HG03139 (cell line): ENCODE results near the gene ADARB1.

Experiments
- ATAC-seq: cut with Tn5 transposase; IDR thresholded peaks from one replicate; pipeline ENCODE4 v1.9.1; 2021; ENCODE audit not compliant: unreplicated experiment

The ADARB1 gene

GRCh38 chr21:45073301-45074047, 906 bp upstream of the ADARB1 start:
- ATAC-seq = no peak

GRCh38 chr21:45074818-45075595, 627 bp downstream of the ADARB1 start:
- no peak for ATAC-seq

DNA sequence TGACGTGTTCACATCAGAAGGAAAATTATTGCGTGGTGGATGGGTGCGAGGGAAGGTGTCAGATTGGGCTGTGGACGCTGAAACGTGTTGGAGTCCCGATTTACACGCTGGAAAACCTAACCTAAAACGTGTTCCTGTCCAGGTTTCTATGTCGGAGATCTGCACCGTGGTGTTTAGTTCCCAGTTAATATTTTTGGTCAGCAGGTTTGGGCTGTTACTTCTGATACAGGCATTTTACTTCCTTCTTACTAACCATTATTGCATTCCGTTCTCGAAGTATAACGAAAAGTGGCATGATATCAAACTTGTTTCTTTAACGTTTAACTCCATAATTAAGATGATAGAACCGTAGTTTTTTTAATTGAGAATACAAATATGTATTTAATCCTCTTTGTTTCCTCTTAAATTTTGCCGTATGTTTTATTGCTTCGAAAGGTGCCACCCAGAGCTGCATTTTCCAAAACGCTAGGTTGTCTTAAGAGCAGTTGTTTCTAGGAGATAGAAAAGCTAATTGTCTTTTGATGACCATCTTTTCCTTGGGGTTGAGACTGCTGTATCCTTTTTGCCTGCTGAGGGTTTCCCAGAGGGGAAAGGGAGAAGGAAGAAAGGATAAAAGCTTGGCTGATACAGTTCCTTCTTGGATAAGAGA, 1.3 kb downstream of the ADARB1 start:
- ATAC-seq = no peak

DNA sequence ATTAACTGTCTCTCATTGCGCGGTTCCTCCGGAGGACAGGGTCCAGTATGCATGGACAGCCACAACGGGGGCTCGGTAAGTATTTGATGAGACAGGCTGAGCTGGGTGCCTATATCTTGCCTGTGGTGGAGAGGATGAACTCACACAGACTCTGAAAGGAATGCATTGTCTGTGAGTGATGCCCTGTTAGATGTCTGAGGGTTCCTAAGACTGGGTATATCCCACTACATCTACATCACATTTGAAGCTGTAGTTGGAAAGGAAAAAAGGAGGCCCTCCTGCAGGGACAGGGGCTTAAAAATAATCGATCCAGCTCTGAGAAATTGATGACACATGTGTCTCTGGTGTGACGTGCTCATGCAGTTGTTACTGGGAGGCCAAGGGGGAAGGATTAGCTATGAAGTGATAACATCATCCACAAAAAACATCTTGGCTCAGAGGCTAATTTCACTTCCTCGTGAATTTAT, 1.9 kb downstream of the ADARB1 start:
- ATAC-seq = no peak

DNA sequence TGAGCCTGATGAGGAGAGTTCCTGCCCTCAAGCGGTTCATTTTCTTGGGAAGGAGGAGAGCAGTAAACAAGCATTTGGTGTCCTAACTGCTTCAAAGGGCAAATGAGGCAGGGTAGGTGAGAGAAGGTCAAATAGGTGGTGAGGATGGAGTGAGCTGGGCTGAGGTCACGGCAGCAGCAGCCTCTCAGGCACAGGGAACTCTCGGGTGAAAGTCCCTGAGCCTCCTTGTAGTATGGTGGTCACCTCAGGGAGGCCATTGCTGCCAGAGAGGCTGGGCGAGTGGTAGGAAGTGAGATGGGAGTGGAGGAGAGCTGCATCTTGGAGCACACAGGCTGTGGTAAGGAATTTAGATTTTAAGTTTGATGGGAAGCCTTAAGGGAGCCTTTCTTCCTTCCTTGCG, 4.0 kb downstream of the ADARB1 start:
- no peak for ATAC-seq

- no peak for ATAC-seq
Observed at GRCh38 chr21:45078877-45079281, 4.5 kb downstream of the ADARB1 start.

DNA sequence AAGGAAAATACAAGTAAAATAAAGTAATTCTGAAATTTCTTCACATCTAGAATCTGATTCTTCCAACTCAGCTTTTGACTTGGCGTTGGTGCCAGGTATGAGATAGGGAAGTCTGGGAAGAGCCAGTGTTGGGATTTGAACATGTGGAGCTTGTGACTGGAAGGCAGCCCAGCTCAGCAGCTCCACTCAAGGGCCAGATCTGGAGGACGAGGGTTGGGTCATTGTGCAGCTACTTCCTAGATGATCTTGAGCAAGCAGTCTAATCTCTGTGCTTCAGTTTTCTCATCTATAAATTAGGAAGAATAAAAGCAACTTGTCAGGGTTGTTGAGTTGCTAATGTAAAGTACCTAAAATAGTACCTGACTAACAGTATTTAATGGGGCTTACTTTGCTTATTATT, 5.0 kb downstream of the ADARB1 start:
- ATAC-seq = no peak

DNA sequence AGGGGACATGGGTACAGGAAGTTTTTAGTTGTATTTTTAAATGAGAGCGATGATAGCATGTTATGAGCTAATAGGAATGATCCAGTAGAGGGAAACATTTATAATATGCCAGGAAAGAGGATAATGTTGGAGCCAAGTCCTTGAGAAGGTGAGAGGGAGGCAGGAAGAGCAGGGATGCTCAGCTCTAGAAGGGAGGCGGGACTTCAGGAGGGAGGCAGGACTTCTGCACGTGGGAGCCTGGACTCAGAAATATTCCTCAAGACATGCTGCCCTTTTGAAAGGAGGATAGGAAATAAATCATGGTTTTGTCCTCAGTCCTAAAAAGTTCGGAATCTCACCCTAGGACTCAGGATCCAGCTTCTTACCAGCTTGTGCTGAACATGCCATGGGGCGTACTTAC, 5.9 kb downstream of the ADARB1 start:
- ATAC-seq = no peak

GRCh38 chr21:45080639-45081414, 6.4 kb downstream of the ADARB1 start:
- ATAC-seq = no peak

DNA sequence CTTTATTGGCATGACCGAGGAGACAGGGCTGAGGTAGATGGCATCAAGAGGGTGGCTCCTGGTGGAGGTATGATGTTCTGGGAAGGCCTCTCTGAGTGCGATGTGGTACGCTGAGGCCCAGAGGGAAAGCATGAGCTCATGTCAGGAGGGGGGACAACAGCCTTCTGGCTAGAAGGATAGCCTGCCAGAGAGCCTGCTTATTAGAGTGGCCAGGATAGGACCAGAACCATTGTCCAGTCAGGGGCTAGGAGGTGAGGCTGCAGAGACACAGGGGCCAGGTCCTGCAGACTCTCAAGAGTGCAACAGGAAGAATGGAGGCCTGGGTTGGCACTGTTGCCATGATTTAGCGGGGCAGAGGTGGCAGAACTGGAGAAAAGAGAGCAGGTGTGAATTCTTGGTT, 7.3 kb downstream of the ADARB1 start:
- ATAC-seq = no peak

DNA sequence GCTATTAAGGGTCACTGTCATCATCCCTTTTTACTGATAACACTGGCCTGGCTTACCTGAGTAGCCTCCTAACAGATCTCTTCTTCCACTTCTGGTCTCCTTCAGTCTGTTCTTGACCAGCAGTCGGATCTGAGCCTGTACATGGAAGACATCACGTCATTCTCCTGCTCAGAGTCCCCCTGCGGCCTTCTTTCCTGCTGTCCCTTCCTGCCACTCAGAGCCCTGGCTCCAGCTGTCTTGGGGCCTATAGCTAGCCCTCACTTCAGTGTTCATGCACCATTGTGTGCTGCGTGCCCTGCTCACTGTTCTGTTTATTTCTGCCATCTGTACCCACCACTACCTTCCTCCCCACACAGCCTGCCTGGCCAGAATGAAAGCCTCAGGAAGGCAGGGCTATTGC, 8.4 kb downstream of the ADARB1 start:
- ATAC-seq = no peak

DNA sequence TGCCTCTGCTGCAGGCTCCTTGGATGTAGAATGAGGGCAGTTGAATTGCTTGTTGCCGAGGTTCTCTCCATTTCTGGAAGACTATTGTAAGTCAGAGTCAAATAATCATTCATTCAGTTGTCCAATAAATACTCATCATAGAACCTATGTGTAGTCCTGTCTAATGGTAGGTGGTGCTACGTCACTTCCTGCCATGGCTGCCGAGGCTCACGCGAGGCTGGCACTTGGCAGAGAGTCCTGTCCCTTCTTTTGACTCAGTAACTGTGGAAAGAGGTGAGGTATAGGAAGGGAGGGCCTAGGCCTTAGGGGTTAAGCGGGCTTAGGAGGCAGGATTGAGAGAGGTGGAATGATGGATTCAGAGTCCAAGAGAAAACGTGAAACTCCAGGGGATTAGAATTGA, 9.7 kb downstream of the ADARB1 start:
- no peak for ATAC-seq

- no peak for ATAC-seq
Observed at GRCh38 chr21:45084881-45085536, 10.6 kb downstream of the ADARB1 start.

DNA sequence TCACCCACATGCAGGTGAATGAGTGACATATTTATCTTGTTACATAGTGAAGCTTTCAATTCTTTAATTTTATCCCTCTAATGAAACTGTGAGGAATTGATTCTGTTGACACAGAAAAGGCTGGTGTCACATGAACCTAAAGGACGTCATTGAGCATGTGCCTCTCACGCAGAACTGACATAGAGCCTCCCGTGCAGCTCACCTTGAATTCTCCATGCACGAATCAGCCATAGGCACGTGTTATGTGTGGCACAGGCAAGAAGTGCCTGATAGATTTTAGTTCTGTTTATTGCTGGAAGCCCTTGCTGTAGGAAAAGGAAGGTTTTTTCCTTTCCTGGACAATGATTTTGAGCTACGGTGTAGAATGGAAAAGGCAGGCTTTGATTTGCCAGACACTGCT, 11.3 kb downstream of the ADARB1 start:
- ATAC-seq = no peak

GRCh38 chr21:45086337-45086958, 12.1 kb downstream of the ADARB1 start:
- no peak for ATAC-seq

DNA sequence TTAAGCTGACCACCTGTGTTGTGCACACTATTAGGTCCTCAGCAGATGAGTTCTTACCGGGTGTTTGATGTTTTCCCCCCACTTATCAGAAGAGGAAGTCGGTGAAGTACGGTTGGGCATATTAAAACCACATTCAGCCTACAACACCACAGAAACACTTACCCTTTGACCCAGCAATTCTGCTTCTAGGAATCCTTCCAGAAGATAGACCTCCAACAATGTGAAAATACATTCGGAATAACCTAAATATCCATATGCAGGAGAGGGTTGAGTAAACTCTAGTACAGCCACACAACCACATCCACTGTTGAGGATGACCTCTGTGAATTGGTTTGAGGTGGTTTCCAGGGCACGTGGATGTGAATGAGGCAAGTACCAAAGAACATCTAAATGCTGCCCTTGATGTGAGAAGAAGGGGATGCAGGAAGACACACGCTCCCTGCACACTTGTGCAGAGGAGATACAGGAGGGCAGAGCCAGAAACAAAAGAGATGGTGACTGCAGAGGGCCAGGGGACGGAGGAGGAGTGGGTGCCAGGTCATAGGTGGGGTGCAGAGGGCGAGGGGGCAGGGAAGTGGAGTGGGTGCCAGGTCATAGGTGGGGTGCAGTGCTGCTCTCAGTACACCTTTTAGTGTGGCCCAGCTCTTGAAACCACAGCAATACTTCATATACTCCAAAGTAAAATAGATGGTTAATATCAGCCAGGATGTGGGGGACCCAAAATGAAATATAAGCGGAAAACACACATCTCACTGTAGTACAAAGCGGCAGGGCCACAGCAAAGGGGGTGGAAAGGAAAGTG, 12.8 kb downstream of the ADARB1 start:
- ATAC-seq = no peak

DNA sequence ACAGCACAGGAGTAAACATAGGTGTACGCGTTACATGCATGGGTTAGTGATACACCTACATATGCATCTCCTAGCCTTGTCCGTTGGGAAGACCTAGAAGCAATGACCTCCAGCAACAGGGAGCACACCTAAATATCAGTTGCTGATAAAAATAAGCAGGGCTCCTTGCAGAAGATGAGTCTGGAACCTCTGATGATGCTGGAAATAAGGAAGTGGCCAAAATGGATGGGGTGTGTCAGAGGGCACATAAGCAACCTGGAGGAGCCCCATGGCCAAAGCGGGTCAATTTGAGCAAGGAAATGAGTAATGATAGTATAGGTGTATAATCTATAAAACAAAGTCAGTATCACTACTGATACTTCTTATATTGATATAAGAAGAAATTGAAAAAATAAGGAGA, 13.7 kb downstream of the ADARB1 start:
- no peak for ATAC-seq

GRCh38 chr21:45088729-45089128, 14.3 kb downstream of the ADARB1 start:
- ATAC-seq = no peak

DNA sequence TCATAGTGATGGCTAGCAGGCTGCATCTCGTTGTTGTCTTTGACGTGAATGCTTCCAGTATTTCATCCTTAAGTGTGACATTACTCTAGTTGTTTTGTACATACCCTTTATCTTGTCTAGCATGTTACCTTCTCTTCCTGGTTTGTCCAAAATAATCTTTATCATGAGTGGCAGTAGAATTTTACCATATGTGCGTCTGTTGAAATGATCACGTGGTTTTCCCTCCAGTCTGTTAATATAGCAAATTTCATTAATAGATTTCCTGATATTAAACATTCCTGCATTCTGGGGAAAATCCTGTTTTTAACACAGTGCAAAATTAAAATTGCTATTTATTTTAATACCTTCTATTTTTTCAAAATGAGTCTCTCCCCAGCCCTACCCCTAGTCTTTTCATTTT, 15.6 kb downstream of the ADARB1 start:
- ATAC-seq = no peak
